ENCODE data around the gene ZHX3.

ZHX3 gene

GRCh38 chr20:41355598-41356203 is 38.2 kb upstream of the ZHX3 start:
- H3K4me3 ChIP-seq (ENCODE audit: low read depth, low read length): no peak overlapping the region

GRCh38 chr20:41355192-41355591 is 37.7 kb upstream of the ZHX3 start:
- H3K4me3 ChIP-seq (ENCODE audit: low read depth, low read length): no peak overlapping the region

GRCh38 chr20:41353530-41353929 is 36.0 kb upstream of the ZHX3 start:
- H3K4me3 ChIP-seq (ENCODE audit: low read depth, low read length): no peak overlapping the region

- H3K4me3 ChIP-seq (ENCODE audit: low read depth, low read length): no peak overlapping the region
Measured at GRCh38 chr20:41352666-41353065, 35.1 kb upstream of the ZHX3 start.

GRCh38 chr20:41352106-41352505 is 34.6 kb upstream of the ZHX3 start:
- H3K4me3 ChIP-seq (ENCODE audit: low read depth, low read length): no peak overlapping the region

- H3K4me3 ChIP-seq (ENCODE audit: low read depth, low read length): no peak overlapping the region
Measured at GRCh38 chr20:41350408-41350962, 33.0 kb upstream of the ZHX3 start.

GRCh38 chr20:41349943-41350342 is 32.4 kb upstream of the ZHX3 start:
- no peak overlapping the region for H3K4me3 ChIP-seq (ENCODE audit: low read depth, low read length)

GRCh38 chr20:41349266-41349665 is 31.7 kb upstream of the ZHX3 start:
- H3K4me3 ChIP-seq (ENCODE audit: low read depth, low read length): no peak overlapping the region

GRCh38 chr20:41348430-41349172 is 31.1 kb upstream of the ZHX3 start:
- H3K4me3 ChIP-seq (ENCODE audit: low read depth, low read length): no peak overlapping the region

GRCh38 chr20:41347523-41348429 is 30.2 kb upstream of the ZHX3 start:
- no peak overlapping the region for H3K4me3 ChIP-seq (ENCODE audit: low read depth, low read length)

- H3K4me3 ChIP-seq (ENCODE audit: low read depth, low read length): no peak overlapping the region
Measured at GRCh38 chr20:41345729-41346067, 28.2 kb upstream of the ZHX3 start.

GRCh38 chr20:41344938-41345728 is 27.6 kb upstream of the ZHX3 start:
- H3K4me3 ChIP-seq (ENCODE audit: low read depth, low read length): no peak overlapping the region

- no peak overlapping the region for H3K4me3 ChIP-seq (ENCODE audit: low read depth, low read length)
Measured at GRCh38 chr20:41344477-41344876, 26.9 kb upstream of the ZHX3 start.

- no peak overlapping the region for H3K4me3 ChIP-seq (ENCODE audit: low read depth, low read length)
Measured at GRCh38 chr20:41342474-41343464, 25.2 kb upstream of the ZHX3 start.

- H3K4me3 ChIP-seq (ENCODE audit: low read depth, low read length): peak within 1 kb of the TSS; percentile 47
Measured at GRCh38 chr20:41340327-41341055, 23.0 kb upstream of the ZHX3 start, which contains the start of gene LPIN3. Gene LPIN3 (plus strand): TSS chr20:41340821. CDS start chr20:41345804, 4,983 bp downstream.

GRCh38 chr20:41339957-41340326 is 22.4 kb upstream of the ZHX3 start:
- H3K4me3 ChIP-seq (ENCODE audit: low read depth, low read length): peak overlapping the region; percentile 47

GRCh38 chr20:41336711-41337492 is 19.4 kb upstream of the ZHX3 start:
- H3K4me3 ChIP-seq (ENCODE audit: low read depth, low read length): no peak overlapping the region

- H3K4me3 ChIP-seq (ENCODE audit: low read depth, low read length): no peak overlapping the region
Measured at GRCh38 chr20:41335591-41335990, 18.1 kb upstream of the ZHX3 start.
